Neural progenitor cell (in vitro differentiated cells): ENCODE measurements around the gene XYLT1. TPM values are rescaled to one million over a fixed set of nuclear protein-coding genes. Genes with fewer than 3 reads are reported as not detected.
A peak's percentile ranks its signal among the peaks of the same experiment; 100 is the strongest.

Experiments used
- DNase-seq: peaks from one replicate; pipeline ENCODE4 v3.0.0-alpha.2; 2016; ENCODE audit warnings: low spot score
- H2AFZ ChIP-seq: fragments of 200-600 bp; sonication (generic); replicated peaks from 2 replicates; pipeline ENCODE4 v1.6.1; 2016; ENCODE audit warnings: antibody characterized with exemption
- H3F3A ChIP-seq: fragments of 200-600 bp; sonication (generic); 2 replicates; pipeline ENCODE4 v1.6.1; 2016; ENCODE audit warnings: antibody characterized with exemption, low read depth
- H3K27ac ChIP-seq: fragments of 200-600 bp; sonication (generic); 2 replicates; pipeline ENCODE4 v1.5.1; 2016; ENCODE audit warnings: mild to moderate bottlenecking
- H3K27me3 ChIP-seq: fragments of 200-600 bp; sonication (generic); 2 replicates; pipeline ENCODE4 v1.6.1; 2016; ENCODE audit warnings: mild to moderate bottlenecking, moderate library complexity
- H3K36me3 ChIP-seq: fragments of 200-600 bp; sonication (generic); 2 replicates; pipeline ENCODE4 v1.5.1; 2016
- H3K4me1 ChIP-seq: fragments of 200-600 bp; sonication (generic); 2 replicates; pipeline ENCODE4 v1.6.1; 2016; ENCODE audit warnings: mixed run types
- H3K4me2 ChIP-seq: fragments of 200-600 bp; sonication (generic); 2 replicates; pipeline ENCODE4 v1.6.1; 2016
- H3K4me3 ChIP-seq: fragments of 200-600 bp; sonication (generic); 2 replicates; pipeline ENCODE4 v1.5.1; 2016
- H3K79me2 ChIP-seq: fragments of 200-600 bp; sonication (generic); 2 replicates; pipeline ENCODE4 v1.6.1; 2016; ENCODE audit warnings: low read depth
- H3K9ac ChIP-seq: fragments of 200-600 bp; sonication (generic); 2 replicates; pipeline ENCODE4 v1.6.1; 2016
- H3K9me3 ChIP-seq: fragments of 200-600 bp; sonication (generic); 2 replicates; pipeline ENCODE4 v1.5.1; 2016; ENCODE audit warnings: low read depth
- H4K20me1 ChIP-seq: fragments of 200-600 bp; sonication (generic); 2 replicates; pipeline ENCODE4 v1.6.1; 2016; ENCODE audit warnings: low read depth
- H3K27ac Mint-ChIP-seq: 3 replicates; pipeline ENCODE4 v1.8.0; 2021; ENCODE audit warnings: mixed read lengths
- H3K27me3 Mint-ChIP-seq: 2 replicates; pipeline ENCODE4 v1.8.0; 2022; ENCODE audit warnings: low read depth, mild to moderate bottlenecking, inconsistent platforms, moderate library complexity, mixed read lengths; ENCODE audit not compliant: insufficient read depth
- H3K36me3 Mint-ChIP-seq: 3 replicates; pipeline ENCODE4 v1.8.0; 2021; ENCODE audit warnings: mixed read lengths
- H3K4me1 Mint-ChIP-seq: 3 replicates; pipeline ENCODE4 v1.8.0; 2021; ENCODE audit warnings: mixed read lengths
- H3K4me3 Mint-ChIP-seq: 3 replicates; pipeline ENCODE4 v1.8.0; 2021; ENCODE audit warnings: mild to moderate bottlenecking, moderate library complexity, mixed read lengths
- H3K9me3 Mint-ChIP-seq: 3 replicates; pipeline ENCODE4 v1.8.0; 2020; ENCODE audit warnings: mixed read lengths
- CTCF ChIP-seq: fragments of 200-600 bp; sonication (generic); IDR thresholded peaks from 2 replicates; pipeline ENCODE4 v1.5.1; 2017; ENCODE audit warnings: antibody characterized with exemption, mild to moderate bottlenecking
- EZH2 ChIP-seq: fragments of 200-600 bp; sonication (generic); IDR thresholded peaks from 2 replicates; pipeline ENCODE4 v1.6.1; 2017; ENCODE audit warnings: antibody characterized with exemption, mild to moderate bottlenecking, moderate library complexity
- EZH2phosphoT487 ChIP-seq: fragments of 200-600 bp; sonication (generic); IDR thresholded peaks from 2 replicates; pipeline ENCODE4 v1.6.1; 2017; ENCODE audit warnings: antibody characterized with exemption
- total RNA-seq: library from RNA; depleted of rRNA; stranded (reverse); fragments of >200 nt; gene quantifications from 2 replicates; pipeline ENCODE4 v1.2.3, GENCODE V29; 2015; ENCODE audit warnings: low replicate concordance

Gene XYLT1
- total RNA-seq, 1 donor from 2014 or later = 5.9 TPM

GRCh38 chr16:17082095-17082882, 388.5 kb downstream of the XYLT1 start:
- DNase-seq = no peak
- Histone ChIP-seq H3K79me2 (no peaks in the 10 kb centered on the region), H3K4me1 (peaks cover 36% of the 10 kb centered on the region), H3K27ac (no peak overlapping the region), H2AFZ (no peak overlapping the region), H3K9ac (no peak overlapping the region), H3K4me2 (peak overlapping the region; percentile 73), H3K36me3 (no peaks in the 10 kb centered on the region), H3K27me3 (no peaks in the 10 kb centered on the region), H3F3A (peaks cover 22% of the 10 kb centered on the region), H3K9me3 (no peaks in the 10 kb centered on the region), H3K4me3 (no peak overlapping the region), H4K20me1 (no peaks in the 10 kb centered on the region)
- TF ChIP-seq CTCF (no peak), EZH2 (no peak), EZH2phosphoT487 (no peak)
- Mint-ChIP-seq H3K4me1 (peaks cover 46% of the 10 kb centered on the region), H3K4me3 (peak overlapping the region; percentile 12), H3K9me3 (peaks cover 3% of the 10 kb centered on the region), H3K27me3 (peaks cover 4% of the 10 kb centered on the region), H3K27ac (peak overlapping the region; percentile 86), H3K36me3 (no peaks in the 10 kb centered on the region)

- H2AFZ ChIP-seq = no peak overlapping the region
- TF ChIP-seq CTCF = no peak
- no peak for TF ChIP-seq EZH2
- no peak for TF ChIP-seq EZH2phosphoT487
- H3K9me3 Mint-ChIP-seq = peaks cover 3% of the 10 kb centered on the region
- H3K4me1 ChIP-seq = peaks cover 26% of the 10 kb centered on the region
- no peak overlapping the region for H3K27ac ChIP-seq
- H3F3A ChIP-seq = peaks cover 22% of the 10 kb centered on the region
- H3K4me3 Mint-ChIP-seq = no peak overlapping the region
- H3K27me3 Mint-ChIP-seq = peaks cover 4% of the 10 kb centered on the region
- H3K9me3 ChIP-seq = no peaks in the 10 kb centered on the region
- no peak overlapping the region for H3K9ac ChIP-seq
- no peak overlapping the region for H3K4me3 ChIP-seq
- H3K27ac Mint-ChIP-seq = no peak overlapping the region
- peaks cover 38% of the 10 kb centered on the region for H3K4me1 Mint-ChIP-seq
- H3K27me3 ChIP-seq = no peaks in the 10 kb centered on the region
- H3K4me2 ChIP-seq = no peak overlapping the region
- no peaks in the 10 kb centered on the region for H3K36me3 Mint-ChIP-seq
- H4K20me1 ChIP-seq = no peaks in the 10 kb centered on the region
- H3K79me2 ChIP-seq = no peaks in the 10 kb centered on the region
- H3K36me3 ChIP-seq = no peaks in the 10 kb centered on the region
- DNase-seq = no peak
Observed at GRCh38 chr16:17080105-17080504, 390.7 kb downstream of the XYLT1 start.

GRCh38 chr16:17078931-17079631, 391.7 kb downstream of the XYLT1 start:
- H3K4me1 ChIP-seq = peaks cover 16% of the 10 kb centered on the region
- H3K4me3 ChIP-seq = no peak overlapping the region
- no peaks in the 10 kb centered on the region for H3K36me3 Mint-ChIP-seq
- H3K9ac ChIP-seq = no peak overlapping the region
- no peak overlapping the region for H3K27ac Mint-ChIP-seq
- H3K79me2 ChIP-seq = no peaks in the 10 kb centered on the region
- DNase-seq = no peak
- H2AFZ ChIP-seq = no peak overlapping the region
- no peak overlapping the region for H3K27ac ChIP-seq
- H3K4me3 Mint-ChIP-seq = no peak overlapping the region
- peaks cover 13% of the 10 kb centered on the region for H3F3A ChIP-seq
- H3K36me3 ChIP-seq = no peaks in the 10 kb centered on the region
- peak; percentile 6 for TF ChIP-seq CTCF
- no peak for TF ChIP-seq EZH2phosphoT487
- peaks cover 31% of the 10 kb centered on the region for H3K4me1 Mint-ChIP-seq
- H4K20me1 ChIP-seq = no peaks in the 10 kb centered on the region
- peaks cover 3% of the 10 kb centered on the region for H3K9me3 Mint-ChIP-seq
- H3K9me3 ChIP-seq = no peaks in the 10 kb centered on the region
- peaks cover 4% of the 10 kb centered on the region for H3K27me3 Mint-ChIP-seq
- no peaks in the 10 kb centered on the region for H3K27me3 ChIP-seq
- H3K4me2 ChIP-seq = no peak overlapping the region
